CD14-positive monocyte (primary cell): ENCODE measurements around the gene CRYZ. TPM values are rescaled to one million over a fixed set of nuclear protein-coding genes. Genes with fewer than 3 reads are reported as not detected.

Experiments
- DNase-seq, 3 donors: peaks; one replicate each; pipeline ENCODE4 v3.0.0-alpha.2; 2011 to 2022
- H2AFZ ChIP-seq: 2 replicates; pipeline ENCODE4 v1.6.0; 2012; ENCODE audit warnings: mild to moderate bottlenecking, low read depth, low read length, inconsistent platforms; ENCODE audit not compliant: insufficient read depth, poor library complexity, severe bottlenecking
- H3K27ac ChIP-seq, 2 donors: 1 replicate in 1 of 2; 2 replicates in 1 of 2; pipeline ENCODE4 v1.5.1; 2012 to 2013; ENCODE audit warnings: low read length in 2 of 2, control low read depth in 1 of 2, inconsistent platforms in 1 of 2, low read depth in 1 of 2, mild to moderate bottlenecking in 1 of 2
- H3K27me3 ChIP-seq, 2 donors: one replicate each; pipeline versions ENCODE4 v1.6.0 to v1.6.1; 2011 to 2013; ENCODE audit warnings: low read length in 2 of 2; ENCODE audit not compliant: control insufficient read depth in 2 of 2, insufficient read depth in 2 of 2
- H3K36me3 ChIP-seq, 2 donors: replicated peaks in 1 of 2; 1 replicate in 1 of 2; 2 replicates in 1 of 2; pipeline versions ENCODE4 v1.5.1 to v1.6.1; 2012 to 2013; ENCODE audit warnings: low read length in 2 of 2, control low read depth in 1 of 2, inconsistent platforms in 1 of 2, mild to moderate bottlenecking in 1 of 2; ENCODE audit not compliant: insufficient read depth in 2 of 2, control insufficient read depth in 1 of 2
- H3K4me1 ChIP-seq, 2 donors: 1 replicate in 1 of 2; 2 replicates in 1 of 2; pipeline versions ENCODE4 v1.5.1 to v1.6.1; 2012 to 2013; ENCODE audit warnings: low read length in 2 of 2, control low read depth in 1 of 2, inconsistent platforms in 1 of 2, mild to moderate bottlenecking in 1 of 2, moderate library complexity in 1 of 2; ENCODE audit not compliant: insufficient read depth in 2 of 2, control insufficient read depth in 1 of 2
- H3K4me2 ChIP-seq: replicated peaks from 2 replicates; pipeline ENCODE3; 2012; ENCODE audit warnings: low read length, moderate library complexity, mild to moderate bottlenecking; ENCODE audit not compliant: poor library complexity, severe bottlenecking; ENCODE audit errors: extremely low read depth
- H3K4me3 ChIP-seq, 3 experiments: fragments of 200-600 bp in 1 of 3; sonication (generic) in 1 of 3; replicated peaks in 1 of 3; 1 replicate in 2 of 3; 2 replicates in 1 of 3; pipeline ENCODE4 v1.5.1; 2011 to 2013; ENCODE audit warnings: low read length in 3 of 3, mild to moderate bottlenecking in 3 of 3, control low read depth in 2 of 3, low read depth in 2 of 3, inconsistent platforms in 1 of 3, moderate library complexity in 1 of 3
- H3K79me2 ChIP-seq: 2 replicates; pipeline ENCODE4 v1.6.0; 2012; ENCODE audit warnings: mild to moderate bottlenecking, control low read depth, inconsistent platforms, low read length, moderate library complexity; ENCODE audit not compliant: insufficient read depth
- H3K9ac ChIP-seq: 2 replicates; pipeline ENCODE4 v1.6.0; 2017; ENCODE audit warnings: low read length, mild to moderate bottlenecking; ENCODE audit not compliant: insufficient read depth, poor library complexity, severe bottlenecking
- H3K9me3 ChIP-seq, 2 donors: replicated peaks in 1 of 2; 1 replicate in 1 of 2; 2 replicates in 1 of 2; pipeline versions ENCODE4 v1.5.1 to v1.6.1; 2012 to 2013; ENCODE audit warnings: low read length in 2 of 2, control low read depth in 1 of 2; ENCODE audit not compliant: control insufficient read depth in 1 of 2, insufficient read depth in 1 of 2
- H4K20me1 ChIP-seq: 2 replicates; pipeline ENCODE4 v1.6.0; 2012; ENCODE audit warnings: mild to moderate bottlenecking, low read length, control low read depth, moderate library complexity; ENCODE audit not compliant: insufficient read depth
- H3K27ac Mint-ChIP-seq, 7 donors: one replicate each; pipeline ENCODE4 v1.8.0; 2020; ENCODE audit warnings: mild to moderate bottlenecking in 7 of 7, mixed read lengths in 7 of 7, moderate library complexity in 6 of 7, inconsistent platforms in 2 of 7
- H3K27me3 Mint-ChIP-seq, 3 donors: one replicate each; pipeline ENCODE4 v1.8.0; 2021 to 2022; ENCODE audit warnings: low read depth in 3 of 3, mild to moderate bottlenecking in 3 of 3, mixed read lengths in 3 of 3, moderate library complexity in 3 of 3, inconsistent platforms in 1 of 3
- H3K36me3 Mint-ChIP-seq, 2 donors: one replicate each; pipeline ENCODE4 v1.8.0; 2020; ENCODE audit warnings: mixed read lengths in 2 of 2, inconsistent platforms in 1 of 2, mild to moderate bottlenecking in 1 of 2
- H3K4me1 Mint-ChIP-seq: one replicate; pipeline ENCODE4 v1.8.0; 2020; ENCODE audit warnings: mild to moderate bottlenecking, mixed read lengths
- H3K4me3 Mint-ChIP-seq, 2 donors: one replicate each; pipeline ENCODE4 v1.8.0; 2020; ENCODE audit warnings: mild to moderate bottlenecking in 2 of 2, mixed read lengths in 2 of 2, moderate library complexity in 1 of 2
- H3K9me3 Mint-ChIP-seq, 7 donors: one replicate each; pipeline ENCODE4 v1.8.0; 2020 to 2022; ENCODE audit warnings: mixed read lengths in 7 of 7, mild to moderate bottlenecking in 6 of 7, moderate library complexity in 6 of 7, inconsistent platforms in 2 of 7
- WGBS: methylation state at CpG from one replicate; pipeline ENCODE4 v1.1.5; 2013; ENCODE audit warnings: missing lambda C conversion rate; ENCODE audit not compliant: insufficient coverage; 5-methylcytosine and 5-hydroxymethylcytosine counted together
- intact Hi-C, 2 donors: fragments of 100-400 bp; cut with micrococcal nuclease; formaldehyde crosslinking; loops; one replicate each; pipeline versions ENCODE4 v1.15.0 to v1.15.1; 2023
- polyA plus RNA-seq, 3 donors: library from polyadenylated mRNA; depleted of rRNA in 1 of 3; unstranded in 2 of 3; stranded (reverse) in 1 of 3; fragments of 300-500 nt in 2 of 3; fragments of >200 nt in 1 of 3; fragmentation: Illumina TruSeq in 2 of 3; gene quantifications; 1 replicate in 2 of 3; 2 replicates in 1 of 3; pipeline ENCODE4 v1.2.3, GENCODE V29; 2012 to 2021
- TF ChIP-seq, protein P1 (sequence below): fragments of 200-600 bp; IDR thresholded peaks from one replicate; pipeline ENCODE4 v1.8.0; 2022; ENCODE audit warnings: antibody characterized with exemption, mild to moderate bottlenecking

The CRYZ gene
- polyA plus RNA-seq, 3 donors, result 1.6 to 16.4 (median 6.1) TPM

DNA sequence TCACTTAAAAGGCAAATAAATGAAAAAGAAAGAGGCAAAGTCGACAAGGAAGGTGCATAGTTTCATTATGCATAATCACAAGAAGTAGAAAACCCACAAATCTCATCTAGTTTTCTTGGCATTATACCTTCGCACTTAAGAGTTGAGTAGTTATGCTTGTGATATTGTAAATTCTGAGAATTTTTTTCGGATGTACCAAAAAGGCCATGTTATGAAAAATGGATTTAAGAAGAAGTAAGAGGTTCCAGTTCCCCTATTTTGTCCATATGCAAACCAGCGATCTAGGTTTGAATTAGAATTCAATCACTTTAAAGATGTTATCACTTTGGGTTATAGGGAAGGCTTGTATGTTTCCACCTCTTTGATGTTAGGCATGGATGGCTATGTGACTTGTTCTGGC lies 51.4 kb downstream of the CRYZ start:
- H4K20me1 ChIP-seq, result no peaks in the 10 kb centered on the region
- no peak overlapping the region for H3K4me2 ChIP-seq

DNA sequence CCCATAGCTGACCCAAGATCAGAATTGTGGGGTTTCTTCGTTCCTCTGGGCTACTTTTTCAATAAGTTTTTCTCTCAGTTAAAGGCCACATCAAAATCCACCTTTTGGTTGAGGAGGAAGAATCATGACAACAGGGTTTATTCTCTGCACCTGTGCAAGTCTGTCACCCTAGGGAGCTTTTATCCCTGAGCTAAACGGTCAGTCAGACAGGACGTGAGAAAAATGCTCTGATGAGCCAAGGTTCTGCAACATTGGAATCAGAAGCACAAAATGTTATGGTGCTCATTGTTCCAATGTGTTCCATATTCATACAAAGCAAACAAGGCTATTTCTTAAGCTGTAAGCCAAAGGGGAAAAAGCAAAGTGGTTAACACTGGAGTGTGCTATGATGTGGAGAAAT lies 51.8 kb downstream of the CRYZ start:
- no peaks in the 10 kb centered on the region for H3K4me1 Mint-ChIP-seq

More for the DNA sequence above, 51.4 kb downstream of the CRYZ start:
- Mint-ChIP-seq H3K36me3 (no peaks in the 10 kb centered on the region), H3K27me3 (peaks cover 0 to 2% (median 0%) of the 10 kb centered on the region in 3 donors), H3K4me1 (no peaks in the 10 kb centered on the region), H3K4me3 (no peak overlapping the region), H3K27ac (no peak overlapping the region), H3K9me3 (peaks cover 0 to 3% (median 0%) of the 10 kb centered on the region in 7 donors)
- no peak for DNase-seq
- Histone ChIP-seq H3K4me1 (no peaks in the 10 kb centered on the region), H3K9me3 (no peaks in the 10 kb centered on the region), H3K27ac (no peak overlapping the region), H3K27me3 (no peaks in the 10 kb centered on the region), H3K36me3 (no peaks in the 10 kb centered on the region), H3K4me3 (no peak overlapping the region), H3K9ac (no peak overlapping the region), H2AFZ (no peak overlapping the region), H3K79me2 (no peaks in the 10 kb centered on the region)
- intact Hi-C loops, result no loop called here
- TF ChIP-seq, protein P1, sequence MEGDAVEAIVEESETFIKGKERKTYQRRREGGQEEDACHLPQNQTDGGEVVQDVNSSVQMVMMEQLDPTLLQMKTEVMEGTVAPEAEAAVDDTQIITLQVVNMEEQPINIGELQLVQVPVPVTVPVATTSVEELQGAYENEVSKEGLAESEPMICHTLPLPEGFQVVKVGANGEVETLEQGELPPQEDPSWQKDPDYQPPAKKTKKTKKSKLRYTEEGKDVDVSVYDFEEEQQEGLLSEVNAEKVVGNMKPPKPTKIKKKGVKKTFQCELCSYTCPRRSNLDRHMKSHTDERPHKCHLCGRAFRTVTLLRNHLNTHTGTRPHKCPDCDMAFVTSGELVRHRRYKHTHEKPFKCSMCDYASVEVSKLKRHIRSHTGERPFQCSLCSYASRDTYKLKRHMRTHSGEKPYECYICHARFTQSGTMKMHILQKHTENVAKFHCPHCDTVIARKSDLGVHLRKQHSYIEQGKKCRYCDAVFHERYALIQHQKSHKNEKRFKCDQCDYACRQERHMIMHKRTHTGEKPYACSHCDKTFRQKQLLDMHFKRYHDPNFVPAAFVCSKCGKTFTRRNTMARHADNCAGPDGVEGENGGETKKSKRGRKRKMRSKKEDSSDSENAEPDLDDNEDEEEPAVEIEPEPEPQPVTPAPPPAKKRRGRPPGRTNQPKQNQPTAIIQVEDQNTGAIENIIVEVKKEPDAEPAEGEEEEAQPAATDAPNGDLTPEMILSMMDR, result no peak
- WGBS, result no CpG with 5 or more reads among the region's 4 CpGs

More for the DNA sequence above, 51.8 kb downstream of the CRYZ start:
- TF ChIP-seq, protein P1, result no peak
- Mint-ChIP-seq H3K36me3 (no peaks in the 10 kb centered on the region), H3K9me3 (peaks cover 0 to 3% (median 0%) of the 10 kb centered on the region in 7 donors), H3K4me3 (no peak overlapping the region), H3K27me3 (peaks cover 0 to 2% (median 0%) of the 10 kb centered on the region in 3 donors), H3K27ac (no peak overlapping the region)
- Histone ChIP-seq H3K4me1 (no peaks in the 10 kb centered on the region), H3K4me2 (no peak overlapping the region), H3K9ac (no peak overlapping the region), H2AFZ (no peak overlapping the region), H4K20me1 (no peaks in the 10 kb centered on the region), H3K27me3 (no peaks in the 10 kb centered on the region), H3K4me3 (no peak overlapping the region), H3K9me3 (no peaks in the 10 kb centered on the region), H3K36me3 (no peaks in the 10 kb centered on the region), H3K27ac (no peak overlapping the region), H3K79me2 (no peaks in the 10 kb centered on the region)
- intact Hi-C loops, result no loop called here
- DNase-seq, result no peak
- 100% methylated on average over 1 of the region's 3 CpGs for WGBS
